Measurements from ENCODE around the gene TSR2.
A peak's percentile ranks its signal among the peaks of the same experiment; 100 is the strongest.

TSR2 gene, protein sequence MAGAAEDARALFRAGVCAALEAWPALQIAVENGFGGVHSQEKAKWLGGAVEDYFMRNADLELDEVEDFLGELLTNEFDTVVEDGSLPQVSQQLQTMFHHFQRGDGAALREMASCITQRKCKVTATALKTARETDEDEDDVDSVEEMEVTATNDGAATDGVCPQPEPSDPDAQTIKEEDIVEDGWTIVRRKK

DNA sequence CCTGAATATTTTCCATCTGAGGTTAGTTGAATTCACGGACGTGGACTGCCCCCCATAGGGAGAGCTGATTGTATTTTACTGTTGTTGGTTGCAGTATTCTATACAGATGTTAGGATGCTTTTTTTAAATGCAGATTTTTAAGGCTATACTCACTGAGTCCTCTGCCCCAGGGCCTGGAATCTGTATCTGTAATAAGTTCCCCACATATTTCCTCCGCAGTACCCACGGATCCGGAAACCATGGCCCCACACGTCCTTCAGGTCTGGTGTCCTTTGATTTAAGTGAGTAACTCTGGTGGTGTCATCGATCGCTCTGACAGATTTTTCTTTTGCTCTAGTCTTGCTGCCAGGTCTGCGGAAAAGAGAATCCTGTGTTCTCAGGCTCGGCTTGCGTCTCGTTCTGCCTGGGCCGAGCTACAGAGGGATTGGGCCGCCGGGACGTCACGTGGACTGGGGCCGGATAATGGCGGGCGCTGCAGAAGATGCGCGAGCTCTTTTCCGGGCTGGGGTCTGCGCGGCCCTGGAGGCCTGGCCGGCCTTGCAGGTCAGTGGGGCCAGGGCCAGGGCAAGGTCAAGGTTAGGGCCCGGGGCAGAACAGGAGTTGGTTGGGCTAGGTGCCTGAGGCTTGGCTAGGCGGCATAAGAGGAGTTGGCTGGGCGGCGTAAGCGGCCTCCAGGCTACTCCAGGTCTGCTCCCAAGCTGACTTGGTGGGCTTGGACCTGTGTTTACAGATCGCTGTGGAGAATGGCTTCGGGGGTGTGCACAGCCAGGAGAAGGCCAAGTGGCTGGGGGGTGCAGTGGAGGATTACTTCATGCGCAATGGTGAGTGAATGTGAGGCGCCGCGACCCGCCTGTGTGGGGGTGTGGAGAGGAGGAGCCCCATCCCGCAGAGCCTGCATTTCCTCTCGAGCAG lies at the start of gene TSR2:
TSR2 (plus strand) TSS at position 445 of the 912 bp plus-strand sequence; CDS start at position 463, 18 bp downstream.
- peak; percentile 98 for ATAC-seq
- TF ChIP-seq SNAI2 (CRISPR knock-in tag; IDR thresholded peaks at IDR 0.05) (no peak), ARNTL (CRISPR knock-in tag; IDR thresholded peaks at IDR 0.05; ENCODE audit: borderline replicate concordance, low read depth) (no peak), CSDC2 (CRISPR knock-in tag; IDR thresholded peaks at IDR 0.05) (no peak), TCF4 (CRISPR knock-in tag; IDR thresholded peaks at IDR 0.05; ENCODE audit: borderline replicate concordance) (no peak), ESRRG (CRISPR knock-in tag; IDR thresholded peaks at IDR 0.05) (no peak), TOX (CRISPR knock-in tag; IDR thresholded peaks at IDR 0.05; ENCODE audit: borderline replicate concordance) (no peak), BACH2 (CRISPR knock-in tag; IDR thresholded peaks at IDR 0.05; ENCODE audit: borderline replicate concordance) (no peak)
- TF ChIP-seq, protein P1, sequence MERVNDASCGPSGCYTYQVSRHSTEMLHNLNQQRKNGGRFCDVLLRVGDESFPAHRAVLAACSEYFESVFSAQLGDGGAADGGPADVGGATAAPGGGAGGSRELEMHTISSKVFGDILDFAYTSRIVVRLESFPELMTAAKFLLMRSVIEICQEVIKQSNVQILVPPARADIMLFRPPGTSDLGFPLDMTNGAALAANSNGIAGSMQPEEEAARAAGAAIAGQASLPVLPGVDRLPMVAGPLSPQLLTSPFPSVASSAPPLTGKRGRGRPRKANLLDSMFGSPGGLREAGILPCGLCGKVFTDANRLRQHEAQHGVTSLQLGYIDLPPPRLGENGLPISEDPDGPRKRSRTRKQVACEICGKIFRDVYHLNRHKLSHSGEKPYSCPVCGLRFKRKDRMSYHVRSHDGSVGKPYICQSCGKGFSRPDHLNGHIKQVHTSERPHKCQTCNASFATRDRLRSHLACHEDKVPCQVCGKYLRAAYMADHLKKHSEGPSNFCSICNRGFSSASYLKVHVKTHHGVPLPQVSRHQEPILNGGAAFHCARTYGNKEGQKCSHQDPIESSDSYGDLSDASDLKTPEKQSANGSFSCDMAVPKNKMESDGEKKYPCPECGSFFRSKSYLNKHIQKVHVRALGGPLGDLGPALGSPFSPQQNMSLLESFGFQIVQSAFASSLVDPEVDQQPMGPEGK (CRISPR knock-in tag; IDR thresholded peaks at IDR 0.05; ENCODE audit: borderline replicate concordance) = no peak
- TF ChIP-seq, protein P2, sequence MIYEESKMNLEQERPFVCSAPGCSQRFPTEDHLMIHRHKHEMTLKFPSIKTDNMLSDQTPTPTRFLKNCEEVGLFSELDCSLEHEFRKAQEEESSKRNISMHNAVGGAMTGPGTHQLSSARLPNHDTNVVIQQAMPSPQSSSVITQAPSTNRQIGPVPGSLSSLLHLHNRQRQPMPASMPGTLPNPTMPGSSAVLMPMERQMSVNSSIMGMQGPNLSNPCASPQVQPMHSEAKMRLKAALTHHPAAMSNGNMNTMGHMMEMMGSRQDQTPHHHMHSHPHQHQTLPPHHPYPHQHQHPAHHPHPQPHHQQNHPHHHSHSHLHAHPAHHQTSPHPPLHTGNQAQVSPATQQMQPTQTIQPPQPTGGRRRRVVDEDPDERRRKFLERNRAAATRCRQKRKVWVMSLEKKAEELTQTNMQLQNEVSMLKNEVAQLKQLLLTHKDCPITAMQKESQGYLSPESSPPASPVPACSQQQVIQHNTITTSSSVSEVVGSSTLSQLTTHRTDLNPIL (CRISPR knock-in tag; IDR thresholded peaks at IDR 0.05; ENCODE audit: low read depth) = no peak
- TF ChIP-seq, protein P3, sequence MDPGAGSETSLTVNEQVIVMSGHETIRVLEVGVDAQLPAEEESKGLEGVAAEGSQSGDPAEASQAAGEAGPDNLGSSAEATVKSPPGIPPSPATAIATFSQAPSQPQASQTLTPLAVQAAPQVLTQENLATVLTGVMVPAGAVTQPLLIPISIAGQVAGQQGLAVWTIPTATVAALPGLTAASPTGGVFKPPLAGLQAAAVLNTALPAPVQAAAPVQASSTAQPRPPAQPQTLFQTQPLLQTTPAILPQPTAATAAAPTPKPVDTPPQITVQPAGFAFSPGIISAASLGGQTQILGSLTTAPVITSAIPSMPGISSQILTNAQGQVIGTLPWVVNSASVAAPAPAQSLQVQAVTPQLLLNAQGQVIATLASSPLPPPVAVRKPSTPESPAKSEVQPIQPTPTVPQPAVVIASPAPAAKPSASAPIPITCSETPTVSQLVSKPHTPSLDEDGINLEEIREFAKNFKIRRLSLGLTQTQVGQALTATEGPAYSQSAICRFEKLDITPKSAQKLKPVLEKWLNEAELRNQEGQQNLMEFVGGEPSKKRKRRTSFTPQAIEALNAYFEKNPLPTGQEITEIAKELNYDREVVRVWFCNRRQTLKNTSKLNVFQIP (CRISPR knock-in tag; IDR thresholded peaks at IDR 0.05; ENCODE audit: borderline replicate concordance, low read depth) = no peak

DNA sequence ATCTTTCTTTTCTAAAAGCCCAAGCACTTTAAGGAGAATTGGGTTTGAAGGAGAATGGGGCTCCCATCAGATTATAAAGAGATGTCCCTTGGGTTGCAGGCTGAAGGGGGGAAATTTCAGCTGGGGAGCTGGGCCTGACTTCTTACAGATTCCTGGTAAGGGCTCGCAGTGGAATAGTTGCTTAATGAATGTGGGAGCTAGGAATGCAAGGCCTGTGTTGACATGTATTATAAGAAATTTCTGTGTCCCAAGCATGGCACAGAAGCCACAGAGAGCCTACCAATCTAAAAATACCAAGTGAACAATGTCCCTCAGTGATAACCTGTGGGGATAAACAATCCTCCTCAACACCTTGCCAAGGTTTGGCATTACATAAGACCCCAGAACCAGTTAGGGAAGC lies 43.1 kb upstream of the TSR2 start:
- no peak for ATAC-seq
- TF ChIP-seq ZNF8 (CRISPR knock-in tag; IDR thresholded peaks at IDR 0.05) (no peak), ZC3H10 (CRISPR knock-in tag; IDR thresholded peaks at IDR 0.05) (no peak), OSR1 (CRISPR knock-in tag; IDR thresholded peaks at IDR 0.05) (no peak), BACH2 (CRISPR knock-in tag; IDR thresholded peaks at IDR 0.05; ENCODE audit: borderline replicate concordance) (no peak), ESRRG (CRISPR knock-in tag; IDR thresholded peaks at IDR 0.05) (no peak), ARNTL (CRISPR knock-in tag; IDR thresholded peaks at IDR 0.05; ENCODE audit: borderline replicate concordance, low read depth) (no peak), ZFP30 (CRISPR knock-in tag; IDR thresholded peaks at IDR 0.05) (no peak)
- TF ChIP-seq, protein P4, sequence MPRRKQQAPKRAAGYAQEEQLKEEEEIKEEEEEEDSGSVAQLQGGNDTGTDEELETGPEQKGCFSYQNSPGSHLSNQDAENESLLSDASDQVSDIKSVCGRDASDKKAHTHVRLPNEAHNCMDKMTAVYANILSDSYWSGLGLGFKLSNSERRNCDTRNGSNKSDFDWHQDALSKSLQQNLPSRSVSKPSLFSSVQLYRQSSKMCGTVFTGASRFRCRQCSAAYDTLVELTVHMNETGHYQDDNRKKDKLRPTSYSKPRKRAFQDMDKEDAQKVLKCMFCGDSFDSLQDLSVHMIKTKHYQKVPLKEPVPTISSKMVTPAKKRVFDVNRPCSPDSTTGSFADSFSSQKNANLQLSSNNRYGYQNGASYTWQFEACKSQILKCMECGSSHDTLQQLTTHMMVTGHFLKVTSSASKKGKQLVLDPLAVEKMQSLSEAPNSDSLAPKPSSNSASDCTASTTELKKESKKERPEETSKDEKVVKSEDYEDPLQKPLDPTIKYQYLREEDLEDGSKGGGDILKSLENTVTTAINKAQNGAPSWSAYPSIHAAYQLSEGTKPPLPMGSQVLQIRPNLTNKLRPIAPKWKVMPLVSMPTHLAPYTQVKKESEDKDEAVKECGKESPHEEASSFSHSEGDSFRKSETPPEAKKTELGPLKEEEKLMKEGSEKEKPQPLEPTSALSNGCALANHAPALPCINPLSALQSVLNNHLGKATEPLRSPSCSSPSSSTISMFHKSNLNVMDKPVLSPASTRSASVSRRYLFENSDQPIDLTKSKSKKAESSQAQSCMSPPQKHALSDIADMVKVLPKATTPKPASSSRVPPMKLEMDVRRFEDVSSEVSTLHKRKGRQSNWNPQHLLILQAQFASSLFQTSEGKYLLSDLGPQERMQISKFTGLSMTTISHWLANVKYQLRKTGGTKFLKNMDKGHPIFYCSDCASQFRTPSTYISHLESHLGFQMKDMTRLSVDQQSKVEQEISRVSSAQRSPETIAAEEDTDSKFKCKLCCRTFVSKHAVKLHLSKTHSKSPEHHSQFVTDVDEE (CRISPR knock-in tag; IDR thresholded peaks at IDR 0.05) = no peak
- TF ChIP-seq, protein P1 (CRISPR knock-in tag; IDR thresholded peaks at IDR 0.05; ENCODE audit: borderline replicate concordance) = no peak
- TF ChIP-seq, protein P3 (CRISPR knock-in tag; IDR thresholded peaks at IDR 0.05; ENCODE audit: borderline replicate concordance, low read depth) = no peak
- TF ChIP-seq, protein P5, sequence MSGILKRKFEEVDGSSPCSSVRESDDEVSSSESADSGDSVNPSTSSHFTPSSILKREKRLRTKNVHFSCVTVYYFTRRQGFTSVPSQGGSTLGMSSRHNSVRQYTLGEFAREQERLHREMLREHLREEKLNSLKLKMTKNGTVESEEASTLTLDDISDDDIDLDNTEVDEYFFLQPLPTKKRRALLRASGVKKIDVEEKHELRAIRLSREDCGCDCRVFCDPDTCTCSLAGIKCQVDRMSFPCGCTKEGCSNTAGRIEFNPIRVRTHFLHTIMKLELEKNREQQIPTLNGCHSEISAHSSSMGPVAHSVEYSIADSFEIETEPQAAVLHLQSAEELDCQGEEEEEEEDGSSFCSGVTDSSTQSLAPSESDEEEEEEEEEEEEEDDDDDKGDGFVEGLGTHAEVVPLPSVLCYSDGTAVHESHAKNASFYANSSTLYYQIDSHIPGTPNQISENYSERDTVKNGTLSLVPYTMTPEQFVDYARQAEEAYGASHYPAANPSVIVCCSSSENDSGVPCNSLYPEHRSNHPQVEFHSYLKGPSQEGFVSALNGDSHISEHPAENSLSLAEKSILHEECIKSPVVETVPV (CRISPR knock-in tag; IDR thresholded peaks at IDR 0.05) = no peak
